Cardiac fibroblast (primary cell): ENCODE measurements around the gene ADARB1.

Source experiments
- DNase-seq, 2 donors: peaks; one replicate each; pipeline versions ENCODE4 v3.0.0 to v3.0.0-alpha.2; 2010; ENCODE audit warnings: low read depth in 2 of 2
- H3K4me3 ChIP-seq, 2 donors: replicated peaks in 1 of 2; 1 replicate in 1 of 2; 2 replicates in 1 of 2; pipeline ENCODE4 v1.5.1; 2011; ENCODE audit warnings: low read depth in 2 of 2, low read length in 2 of 2, mild to moderate bottlenecking in 2 of 2, moderate library complexity in 1 of 2
- CTCF ChIP-seq: IDR thresholded peaks from one replicate; pipeline ENCODE4 v1.5.1; 2011; ENCODE audit warnings: low read depth, mild to moderate bottlenecking, low read length, inconsistent platforms

Gene ADARB1

DNA sequence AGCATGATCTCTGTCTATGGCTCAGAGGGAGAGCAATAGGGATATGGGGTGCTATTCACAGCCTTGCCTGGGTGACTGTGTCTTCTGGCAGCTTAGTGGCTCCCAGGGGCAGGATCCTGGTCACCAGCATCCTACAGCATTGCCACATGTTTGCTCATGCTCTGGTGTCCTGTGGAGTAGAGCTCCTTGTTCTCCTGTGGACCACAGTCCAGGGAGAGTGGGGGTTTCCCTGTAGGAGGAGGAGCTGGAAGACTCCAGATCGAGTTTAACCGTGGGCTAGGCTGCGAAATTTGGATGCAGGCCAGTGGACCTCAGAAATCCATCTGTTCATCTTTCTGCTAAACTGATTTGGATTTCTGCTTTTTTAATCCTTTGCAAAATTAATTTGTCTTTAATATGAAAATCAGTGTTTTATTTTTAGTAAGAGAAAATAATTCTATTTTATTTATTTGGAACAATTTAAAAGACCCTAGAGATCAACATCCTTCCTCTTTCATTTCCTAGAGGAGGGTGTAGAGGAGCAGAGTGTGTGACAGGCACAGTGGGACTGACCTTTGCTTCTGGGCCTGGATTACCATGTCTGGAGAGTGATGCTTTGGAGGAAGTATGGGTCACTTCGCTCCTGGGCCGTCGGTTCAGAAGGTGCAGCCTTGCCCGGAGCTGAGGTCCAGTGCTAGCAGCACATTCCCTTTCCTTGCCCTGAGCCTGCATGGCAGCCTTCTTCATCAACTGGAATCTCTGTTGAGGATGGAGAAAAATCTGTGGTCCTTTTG, 17.4 kb downstream of the ADARB1 start:
- peak in 1 of 2 donors; percentile 27 for DNase-seq
- TF ChIP-seq CTCF, result no peak
- no peak overlapping the region for H3K4me3 ChIP-seq

DNA sequence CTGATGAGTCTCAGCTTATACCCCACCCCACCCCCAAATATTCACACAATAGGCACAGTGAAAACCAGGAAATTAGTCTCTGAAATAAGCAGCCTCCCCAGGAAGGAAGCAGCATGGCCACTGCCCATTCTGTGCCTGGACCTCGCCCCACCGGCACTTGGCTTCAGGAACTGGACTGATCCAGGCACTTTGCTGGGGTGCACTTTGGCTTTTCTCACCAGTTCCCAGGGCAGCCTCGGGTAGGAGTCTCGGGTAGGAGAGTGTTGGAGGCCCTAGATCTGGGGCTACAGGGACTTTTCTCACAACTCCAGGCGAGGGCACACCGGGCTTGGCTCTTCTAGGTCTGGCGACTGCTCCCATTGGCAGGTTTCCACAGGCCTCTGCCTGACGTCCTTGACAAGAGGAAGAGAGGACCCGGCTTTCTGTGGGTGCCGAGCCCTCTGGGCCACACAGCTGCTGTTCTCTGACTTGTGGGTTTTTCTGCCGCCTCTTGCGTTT, 18.7 kb downstream of the ADARB1 start:
- no peak overlapping the region for H3K4me3 ChIP-seq

GRCh38 chr21:45094412-45094811, 20.0 kb downstream of the ADARB1 start:
- DNase-seq, result no peak
- TF ChIP-seq CTCF, result no peak
- no peak overlapping the region for H3K4me3 ChIP-seq

More for the DNA sequence above, 18.7 kb downstream of the ADARB1 start:
- no peak for DNase-seq
- no peak for TF ChIP-seq CTCF

- DNase-seq, result no peak
- no peak overlapping the region for H3K4me3 ChIP-seq
- TF ChIP-seq CTCF, result no peak
Observed at GRCh38 chr21:45095505-45095904, 21.1 kb downstream of the ADARB1 start.

DNA sequence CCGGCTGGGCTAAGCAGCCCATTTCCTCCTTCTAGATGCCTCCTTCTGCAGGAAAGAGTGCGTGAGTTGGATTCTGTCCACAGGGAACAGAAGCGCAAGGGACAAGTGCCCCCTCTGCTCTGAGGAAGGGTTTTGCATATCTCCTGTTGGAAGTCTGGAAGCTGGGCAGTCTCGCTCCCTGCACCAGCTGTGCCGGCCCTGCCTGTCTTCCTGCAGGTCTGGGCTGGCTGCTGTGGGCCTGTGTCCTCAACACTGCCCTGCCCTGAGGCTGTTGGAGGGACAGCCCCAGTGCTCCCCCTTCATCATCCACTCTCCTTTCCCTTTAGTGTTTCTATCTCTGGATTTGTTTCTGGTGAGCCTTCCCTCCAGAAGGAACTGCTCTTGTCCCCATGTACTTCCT, 21.8 kb downstream of the ADARB1 start:
- no peak overlapping the region for H3K4me3 ChIP-seq
- TF ChIP-seq CTCF, result no peak
- no peak for DNase-seq

GRCh38 chr21:45097827-45098387, 23.5 kb downstream of the ADARB1 start:
- DNase-seq, result no peak
- TF ChIP-seq CTCF, result no peak
- H3K4me3 ChIP-seq, result no peak overlapping the region
